GM23338 (cell line): Measurements from ENCODE around the gene EPM2AIP1. TPM values are rescaled to one million over a fixed set of nuclear protein-coding genes. Genes with fewer than 3 reads are reported as not detected.

Experiments
- ATAC-seq: fragments of 200-7000 bp; cut with Tn5 transposase; 3 replicates; pipeline ENCODE4 v1.9.1; 2020
- DNase-seq: peaks from one replicate; pipeline ENCODE4 v3.0.0-alpha.2; 2015; ENCODE audit warnings: low spot score
- H2AFZ ChIP-seq: fragments of 200-600 bp; sonication (generic); 2 replicates; pipeline ENCODE4 v1.8.0; 2016; ENCODE audit warnings: antibody characterized with exemption, mild to moderate bottlenecking, moderate library complexity
- H3F3A ChIP-seq: fragments of 200-600 bp; sonication (generic); replicated peaks from 2 replicates; pipeline ENCODE4 v1.8.0; 2017; ENCODE audit warnings: antibody characterized with exemption, mixed run types, low read depth
- H3K27ac ChIP-seq: fragments of 200-600 bp; sonication (generic); 2 replicates; pipeline ENCODE4 v1.6.1; 2016; ENCODE audit warnings: low read depth
- H3K27me3 ChIP-seq: fragments of 200-600 bp; sonication (generic); 2 replicates; pipeline ENCODE4 v1.8.0; 2016; ENCODE audit warnings: mild to moderate bottlenecking, mixed run types, moderate library complexity; ENCODE audit not compliant: insufficient read depth
- H3K36me3 ChIP-seq: fragments of 200-600 bp; sonication (generic); 2 replicates; pipeline ENCODE4 v1.8.0; 2016; ENCODE audit warnings: mild to moderate bottlenecking; ENCODE audit not compliant: insufficient read depth
- H3K4me1 ChIP-seq: fragments of 200-600 bp; sonication (generic); 2 replicates; pipeline ENCODE4 v1.8.0; 2016; ENCODE audit warnings: mild to moderate bottlenecking, moderate library complexity; ENCODE audit not compliant: insufficient read depth
- H3K4me2 ChIP-seq: fragments of 200-600 bp; sonication (generic); 2 replicates; pipeline ENCODE4 v1.7.1; 2017; ENCODE audit warnings: mixed run types
- H3K4me3 ChIP-seq: fragments of 200-600 bp; sonication (generic); 2 replicates; pipeline ENCODE4 v1.6.1; 2016; ENCODE audit warnings: mixed run types
- H3K79me2 ChIP-seq: fragments of 200-600 bp; sonication (generic); replicated peaks from 2 replicates; pipeline ENCODE4 v1.8.0; 2017; ENCODE audit warnings: mild to moderate bottlenecking; ENCODE audit not compliant: insufficient read depth
- H3K9me2 ChIP-seq: fragments of 200-600 bp; sonication (generic); 2 replicates; pipeline ENCODE4 v1.8.0; 2017; ENCODE audit not compliant: insufficient read depth
- H4K20me1 ChIP-seq: fragments of 200-600 bp; sonication (generic); replicated peaks from 2 replicates; pipeline ENCODE4 v1.8.0; 2017; ENCODE audit warnings: mild to moderate bottlenecking; ENCODE audit not compliant: insufficient read depth
- H3K27ac Mint-ChIP-seq: 2 replicates; pipeline ENCODE4 v1.8.0; 2020; ENCODE audit warnings: inconsistent platforms, mild to moderate bottlenecking, moderate library complexity, mixed read lengths
- H3K27me3 Mint-ChIP-seq: 3 replicates; pipeline ENCODE4 v1.8.0; 2022; ENCODE audit warnings: low read depth, mild to moderate bottlenecking, moderate library complexity, mixed read lengths, inconsistent platforms; ENCODE audit not compliant: insufficient read depth, poor library complexity
- H3K36me3 Mint-ChIP-seq: 3 replicates; pipeline ENCODE4 v1.8.0; 2021; ENCODE audit warnings: low read depth, mild to moderate bottlenecking, inconsistent platforms, moderate library complexity, mixed read lengths
- H3K4me1 Mint-ChIP-seq: 3 replicates; pipeline ENCODE4 v1.8.0; 2020; ENCODE audit warnings: mild to moderate bottlenecking, inconsistent platforms, mixed read lengths
- H3K4me3 Mint-ChIP-seq: 3 replicates; pipeline ENCODE4 v1.8.0; 2021; ENCODE audit warnings: moderate library complexity, mild to moderate bottlenecking, inconsistent platforms, mixed read lengths
- H3K9me3 Mint-ChIP-seq: 3 replicates; pipeline ENCODE4 v1.8.0; 2020; ENCODE audit warnings: moderate library complexity, mild to moderate bottlenecking, inconsistent platforms, mixed read lengths
- CREB1 ChIP-seq: fragments of 250-450 bp; sonication (Bioruptor Pico); IDR thresholded peaks from 2 replicates; pipeline ENCODE4 v1.5.0; 2020; ENCODE audit warnings: low read depth, mild to moderate bottlenecking, moderate library complexity
- CTCF ChIP-seq, 2 experiments: fragments of 200-600 bp in 1 of 2; sonication (generic) in 1 of 2; conservative IDR thresholded peaks; 2 replicates each; pipeline versions ENCODE4 v1.5.1 to v1.6.1; 2016 to 2017; ENCODE audit warnings: antibody characterized with exemption in 2 of 2, low read depth in 2 of 2, mild to moderate bottlenecking in 2 of 2, moderate library complexity in 1 of 2
- EZH2 ChIP-seq: fragments of 200-600 bp; sonication (generic); IDR thresholded peaks from one replicate; pipeline ENCODE4 v1.8.0; 2017; ENCODE audit warnings: antibody characterized with exemption, mild to moderate bottlenecking, low read depth; ENCODE audit not compliant: unreplicated experiment
- JUNB ChIP-seq: IDR thresholded peaks from one replicate; pipeline ENCODE4 v1.6.1; 2016; ENCODE audit warnings: antibody characterized with exemption; ENCODE audit not compliant: unreplicated experiment
- STAT1 ChIP-seq: IDR thresholded peaks from one replicate; pipeline ENCODE4 v1.6.1; 2016; ENCODE audit warnings: antibody characterized with exemption; ENCODE audit not compliant: unreplicated experiment
- ZNF331 ChIP-seq: fragments of 250-450 bp; sonication (Bioruptor Pico); IDR thresholded peaks from 2 replicates; pipeline ENCODE4 v1.5.0; 2020; ENCODE audit warnings: low read depth, mild to moderate bottlenecking, moderate library complexity
- ZNF462 ChIP-seq: fragments of 250-450 bp; sonication (Bioruptor Pico); IDR thresholded peaks from 2 replicates; pipeline ENCODE4 v1.5.0; 2020; ENCODE audit warnings: mild to moderate bottlenecking, moderate library complexity
- polyA plus RNA-seq: library from polyadenylated mRNA; unstranded; fragments of >200 nt; fragmentation: Nextera tagmentation; extraction: Ambion mirVana; gene quantifications from 2 replicates; pipeline ENCODE4 v1.2.1, GENCODE V29; 2016
- total RNA-seq: library from RNA; depleted of rRNA; stranded (reverse); fragments of >200 nt; shearing (Covaris generic); gene quantifications from 2 replicates; pipeline ENCODE4 v1.2.3, GENCODE V29; 2014

The EPM2AIP1 gene
- total and polyA plus RNA-seq, 2 experiments from 2014 or later: 7.2 to 10.6 TPM

- Histone ChIP-seq H2AFZ (no peak overlapping the region), H3K36me3 (peaks cover 32% of the 10 kb centered on the region), H3K9me2 (peaks cover 2% of the 10 kb centered on the region; the same call in 1 of the 2 replicates), H4K20me1 (peaks cover 5% of the 10 kb centered on the region; the same call in 1 of the 2 replicates), H3K79me2 (no peaks in the 10 kb centered on the region), H3K27me3 (no peaks in the 10 kb centered on the region), H3K27ac (no peak overlapping the region), H3K4me3 (no peak overlapping the region), H3K4me2 (no peak overlapping the region), H3F3A (no peaks in the 10 kb centered on the region), H3K4me1 (no peaks in the 10 kb centered on the region)
- no peaks in the 10 kb centered on the region for H3K9me3 Mint-ChIP-seq
- H3K4me3 Mint-ChIP-seq: no peak overlapping the region
- no peaks in the 10 kb centered on the region for H3K27me3 Mint-ChIP-seq
- TF ChIP-seq EZH2: no peak
- no peak for TF ChIP-seq STAT1
- TF ChIP-seq CREB1: no peak
- TF ChIP-seq ZNF462 (CRISPR knock-in tag): no peak
- TF ChIP-seq JUNB: no peak
- no peak for TF ChIP-seq CTCF (conservative IDR thresholded peaks at IDR 0.05; ENCODE audit: low read depth in 2 of 2)
- TF ChIP-seq ZNF331 (CRISPR knock-in tag): no peak
- DNase-seq (no peak), ATAC-seq (no peak)
- no peak overlapping the region for H3K27ac Mint-ChIP-seq
- H3K36me3 Mint-ChIP-seq: peaks cover 54% of the 10 kb centered on the region
- no peaks in the 10 kb centered on the region for H3K4me1 Mint-ChIP-seq
These were observed 46.4 kb upstream of the EPM2AIP1 start for GRCh38 chr3:37039161-37039846.
